Upper lobe of right lung (tissue), 1 donor: ENCODE results near the gene LAPTM4A. TPM values are rescaled to one million over a fixed set of nuclear protein-coding genes. Genes with fewer than 3 reads are reported as not detected.

Experiments
- ATAC-seq: fragments of 200-7000 bp; cut with Tn5 transposase; one replicate; pipeline ENCODE4 v1.9.1; 2020; ENCODE audit warnings: mild to moderate bottlenecking, moderate library complexity
- DNase-seq: peaks from one replicate; pipeline ENCODE4 v3.0.0-alpha.2; 2020
- H3K27ac ChIP-seq: fragments of 200-600 bp; one replicate; pipeline ENCODE4 v1.8.0; 2022
- H3K27me3 ChIP-seq: fragments of 200-600 bp; one replicate; pipeline ENCODE4 v1.8.0; 2022; ENCODE audit warnings: mild to moderate bottlenecking
- H3K36me3 ChIP-seq: fragments of 200-600 bp; one replicate; pipeline ENCODE4 v1.8.0; 2022
- H3K4me1 ChIP-seq: fragments of 200-600 bp; one replicate; pipeline ENCODE4 v1.8.0; 2022
- H3K4me3 ChIP-seq: fragments of 200-600 bp; one replicate; pipeline ENCODE4 v1.8.0; 2022; ENCODE audit warnings: mild to moderate bottlenecking
- H3K9me3 ChIP-seq: fragments of 200-600 bp; one replicate; pipeline ENCODE4 v1.8.0; 2022
- intact Hi-C: fragments of 100-400 bp; cut with DNase I; formaldehyde crosslinking; loops from one replicate; pipeline ENCODE4 v1.11.0; 2022
- long read RNA-seq: library from polyadenylated mRNA; unstranded; transcript quantifications from one replicate; pipeline ENCODE4 v2.0.0, GENCODE V29; 2021
- total RNA-seq: library from RNA; stranded (reverse); fragmentation: NEBNext Ultra II Directional; extraction: Animal tissue kit (Norgen Biotek cat#: 25700); gene quantifications from one replicate; pipeline ENCODE4 v1.2.1, GENCODE V29; 2021
- TF ChIP-seq, protein P1 (sequence below): fragments of 200-600 bp; IDR thresholded peaks from one replicate; pipeline ENCODE4 v1.8.0; 2022; ENCODE audit warnings: antibody characterized with exemption
- donor health status: DM: no; HTN: yes; CAD: no; lungs with severe emphysema.

The LAPTM4A gene
- total RNA-seq: 245 TPM
- long read RNA-seq, transcript LAPTM4A-201 (7 exons, 1,765 nt): major isoform, 416 of 427 reads
- long read RNA-seq, partial matches to known transcripts: 4 of 427 reads
- long read RNA-seq, other reads (novel, unspliced or antisense): 7 of 427 reads

DNA sequence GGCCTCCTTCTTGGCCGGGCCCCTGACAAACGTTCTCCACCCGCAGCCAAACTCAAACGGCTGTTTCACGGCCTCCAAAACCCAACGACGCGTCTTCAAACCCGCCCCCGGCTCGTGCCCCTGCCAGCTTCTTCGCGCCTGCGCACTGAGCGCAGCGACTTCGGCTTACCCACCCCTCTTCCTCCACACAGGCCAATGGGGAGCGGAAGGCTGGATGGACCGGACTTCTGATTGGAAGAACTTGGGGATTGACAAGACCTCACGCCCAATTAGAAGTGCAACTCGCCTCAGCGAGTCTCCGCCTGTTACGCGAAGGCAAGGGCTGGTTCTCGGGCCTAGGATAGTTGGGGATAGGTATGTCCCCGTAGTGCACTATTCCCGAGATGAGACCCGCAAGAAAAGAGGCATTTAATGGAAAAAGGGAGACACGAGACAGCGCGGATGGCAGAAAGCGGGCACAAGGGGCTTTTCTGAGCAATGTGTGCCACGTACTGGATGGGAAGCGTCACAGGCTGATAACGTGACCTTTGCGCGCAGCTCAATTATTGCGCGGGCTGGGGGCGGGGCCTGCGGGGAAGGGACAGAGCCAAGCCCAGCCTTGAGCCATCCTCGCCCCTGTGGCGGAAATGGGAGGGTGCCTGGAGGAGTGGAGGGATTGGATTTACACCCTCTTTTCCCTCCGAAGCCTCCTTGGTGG, at the start of gene LAPTM4A:
TSS of gene LAPTM4A (minus strand) at position 97 of the 697 bp plus-strand sequence. CDS start 108 bp downstream, outside the sequence.
- no peaks in the 10 kb centered on the region for H3K27me3 ChIP-seq
- peak within 1 kb of the TSS; percentile 84 for H3K4me3 ChIP-seq
- intact Hi-C loops: no loop called here
- no peaks in the 10 kb centered on the region for H3K9me3 ChIP-seq
- DNase-seq (peak; percentile 99), ATAC-seq (peak; percentile 97)
- H3K27ac ChIP-seq: peak within 1 kb of the TSS; percentile 98
- H3K4me1 ChIP-seq: peaks cover 34% of the 10 kb centered on the region
- TF ChIP-seq, protein P1, sequence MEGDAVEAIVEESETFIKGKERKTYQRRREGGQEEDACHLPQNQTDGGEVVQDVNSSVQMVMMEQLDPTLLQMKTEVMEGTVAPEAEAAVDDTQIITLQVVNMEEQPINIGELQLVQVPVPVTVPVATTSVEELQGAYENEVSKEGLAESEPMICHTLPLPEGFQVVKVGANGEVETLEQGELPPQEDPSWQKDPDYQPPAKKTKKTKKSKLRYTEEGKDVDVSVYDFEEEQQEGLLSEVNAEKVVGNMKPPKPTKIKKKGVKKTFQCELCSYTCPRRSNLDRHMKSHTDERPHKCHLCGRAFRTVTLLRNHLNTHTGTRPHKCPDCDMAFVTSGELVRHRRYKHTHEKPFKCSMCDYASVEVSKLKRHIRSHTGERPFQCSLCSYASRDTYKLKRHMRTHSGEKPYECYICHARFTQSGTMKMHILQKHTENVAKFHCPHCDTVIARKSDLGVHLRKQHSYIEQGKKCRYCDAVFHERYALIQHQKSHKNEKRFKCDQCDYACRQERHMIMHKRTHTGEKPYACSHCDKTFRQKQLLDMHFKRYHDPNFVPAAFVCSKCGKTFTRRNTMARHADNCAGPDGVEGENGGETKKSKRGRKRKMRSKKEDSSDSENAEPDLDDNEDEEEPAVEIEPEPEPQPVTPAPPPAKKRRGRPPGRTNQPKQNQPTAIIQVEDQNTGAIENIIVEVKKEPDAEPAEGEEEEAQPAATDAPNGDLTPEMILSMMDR: peak; percentile 10
- no peaks in the 10 kb centered on the region for H3K36me3 ChIP-seq

DNA sequence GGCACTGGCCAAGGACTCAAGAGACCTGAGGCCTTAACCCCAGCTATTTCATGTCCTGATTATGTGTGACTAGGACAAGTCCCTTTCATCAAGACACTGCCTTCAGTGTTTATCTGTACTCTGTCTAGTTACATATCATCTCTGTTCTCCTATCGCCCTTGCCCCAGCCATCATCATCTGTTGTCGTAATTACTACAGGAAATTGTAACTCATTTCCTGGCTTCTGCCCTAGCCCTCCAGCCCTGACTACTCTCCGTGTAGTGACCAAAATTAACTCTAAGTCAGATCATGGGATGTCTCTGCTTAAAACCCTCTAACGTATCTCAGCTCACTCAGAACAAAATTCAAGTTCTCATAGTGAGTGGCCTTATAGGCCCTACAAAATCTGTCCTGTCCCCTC, 49.3 kb upstream of the LAPTM4A start:
- intact Hi-C loops: no loop called here
- DNase-seq: no peak
- no peaks in the 10 kb centered on the region for H3K4me1 ChIP-seq
- H3K9me3 ChIP-seq: no peaks in the 10 kb centered on the region
- no peak for ATAC-seq
- H3K27me3 ChIP-seq: no peaks in the 10 kb centered on the region
- no peak overlapping the region for H3K4me3 ChIP-seq
- H3K36me3 ChIP-seq: no peaks in the 10 kb centered on the region
- no peak overlapping the region for H3K27ac ChIP-seq
- TF ChIP-seq, protein P1: no peak

DNA sequence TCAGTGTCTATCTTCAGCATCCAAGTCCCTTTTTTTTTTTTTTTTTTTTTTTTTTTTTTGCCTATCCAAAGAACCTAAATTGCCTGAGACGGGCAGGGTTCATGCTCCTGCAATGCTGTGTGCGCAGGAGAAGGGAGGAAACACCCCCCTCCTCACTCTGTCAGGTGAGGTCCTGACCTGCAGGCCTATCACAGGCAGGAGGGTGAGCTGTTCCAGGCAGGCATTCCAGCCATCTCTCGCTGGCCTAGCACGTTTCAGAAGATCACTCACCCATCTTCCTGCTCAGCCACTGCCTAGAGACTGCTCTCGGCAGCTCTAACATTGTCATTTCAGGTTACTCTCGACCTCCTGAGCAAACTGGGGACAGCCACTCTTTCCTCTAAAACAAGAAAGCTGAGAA, 48.4 kb upstream of the LAPTM4A start:
- intact Hi-C loops: loop anchor here (10.0 kb wide), 1 partner anchor 85 kb away; the partner anchor contains the start of gene MATN3
- H3K36me3 ChIP-seq: no peaks in the 10 kb centered on the region
- no peak overlapping the region for H3K4me3 ChIP-seq
- DNase-seq (no peak), ATAC-seq (no peak)
- H3K27me3 ChIP-seq: no peaks in the 10 kb centered on the region
- H3K27ac ChIP-seq: no peak overlapping the region
- H3K4me1 ChIP-seq: no peaks in the 10 kb centered on the region
- TF ChIP-seq, protein P1: no peak
- H3K9me3 ChIP-seq: no peaks in the 10 kb centered on the region

DNA sequence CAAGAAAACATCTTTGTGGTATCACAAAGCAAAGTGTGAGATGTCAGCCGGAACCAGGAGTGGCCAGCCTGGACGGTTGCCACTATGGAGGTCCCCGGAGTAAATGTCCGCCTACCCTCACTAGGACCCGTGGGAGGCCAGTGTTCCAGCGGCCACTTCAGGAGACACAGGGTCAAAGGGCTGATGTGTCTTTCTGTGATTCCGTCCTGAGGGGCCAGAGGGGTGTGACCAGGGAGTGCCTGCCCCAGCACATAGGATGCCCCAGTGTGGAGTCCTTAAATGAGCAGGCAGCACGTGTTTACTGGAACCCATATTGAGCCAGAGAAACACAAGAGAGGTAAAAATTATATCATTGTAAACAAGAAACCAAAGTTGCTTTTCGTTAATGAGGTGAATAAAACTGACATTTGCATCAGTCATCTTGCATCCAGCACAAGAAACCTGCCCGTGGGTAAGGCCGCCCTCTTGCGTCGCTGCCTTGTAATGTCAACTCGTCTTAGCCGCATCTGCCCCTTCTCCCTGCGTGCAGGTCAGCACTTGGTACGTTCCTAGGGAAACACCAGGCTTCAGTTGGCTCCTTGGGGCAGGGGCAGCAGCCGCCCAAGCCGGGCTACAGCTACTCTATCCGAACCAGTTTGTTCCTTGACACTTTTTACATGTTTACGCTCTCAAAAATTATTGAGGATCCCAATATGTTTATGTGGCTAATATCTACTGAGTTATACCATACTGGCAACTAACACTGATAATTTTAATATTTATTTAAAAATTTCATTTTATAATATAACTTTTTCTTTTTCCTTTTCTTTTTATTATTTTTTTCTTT, 46.7 kb upstream of the LAPTM4A start:
- Histone ChIP-seq H3K27me3 (no peaks in the 10 kb centered on the region), H3K36me3 (no peaks in the 10 kb centered on the region), H3K4me1 (no peaks in the 10 kb centered on the region), H3K9me3 (no peaks in the 10 kb centered on the region), H3K27ac (no peak overlapping the region), H3K4me3 (no peak overlapping the region)
- peak; percentile 92 for DNase-seq
- TF ChIP-seq, protein P1: peak; percentile 94
- peak; percentile 96 for ATAC-seq
- intact Hi-C loops: loop anchor here (10.0 kb wide), 1 partner anchor 83 kb away; the partner anchor contains the start of gene MATN3

- intact Hi-C loops: loop anchor here (10.0 kb wide), 1 partner anchor 81 kb away; the partner anchor contains the start of gene MATN3
- H3K4me3 ChIP-seq: no peak overlapping the region
- no peaks in the 10 kb centered on the region for H3K36me3 ChIP-seq
- ATAC-seq: no peak
- no peak overlapping the region for H3K27ac ChIP-seq
- H3K9me3 ChIP-seq: no peaks in the 10 kb centered on the region
- TF ChIP-seq, protein P1: no peak
- H3K27me3 ChIP-seq: no peaks in the 10 kb centered on the region
- H3K4me1 ChIP-seq: no peaks in the 10 kb centered on the region
- DNase-seq: no peak
Measured at GRCh38 chr2:20095469-20095868, 44.0 kb upstream of the LAPTM4A start.
